K562 (cell line): Measurements from ENCODE around the gene CCNY. TPM values are rescaled to one million over a fixed set of nuclear protein-coding genes. Genes with fewer than 3 reads are reported as not detected.
A peak's percentile ranks its signal among the peaks of the same experiment; 100 is the strongest.

Experiments
- BHLHE40 ChIP-seq: IDR thresholded peaks from 2 replicates; pipeline ENCODE4 v1.6.1; 2011; ENCODE audit warnings: low read length, improper control_type of control experiment
- CHD7 ChIP-seq: fragments of 200-600 bp; sonication (generic); IDR thresholded peaks from one replicate; pipeline ENCODE4 v1.6.1; 2012; ENCODE audit warnings: mild to moderate bottlenecking, low read depth, low read length, inconsistent platforms
- FIP1L1 ChIP-seq: fragments of 200-400 bp; formaldehyde crosslinking; IDR thresholded peaks from 2 replicates; pipeline ENCODE4 v1.6.1; 2018; ENCODE audit warnings: mild to moderate bottlenecking, low read depth, low read length; ENCODE audit not compliant: poor library complexity, severe bottlenecking
- FOXM1 ChIP-seq, 2 experiments: fragments of 450-650 bp in 1 of 2; sonication (generic) in 1 of 2; formaldehyde crosslinking in 1 of 2; IDR thresholded peaks; 2 replicates each; pipeline versions ENCODE4 v1.6.1 to v1.9.0; 2017 to 2022; ENCODE audit warnings: low read depth in 2 of 2, mild to moderate bottlenecking in 2 of 2, missing genetic modification reagents in 1 of 2, moderate library complexity in 1 of 2
- HDAC1 ChIP-seq, 2 experiments: fragments of 450-650 bp; IDR thresholded peaks; 2 replicates each; pipeline ENCODE4 v1.6.1; 2016 to 2017; ENCODE audit warnings: inconsistent platforms in 1 of 2, mild to moderate bottlenecking in 1 of 2, moderate library complexity in 1 of 2
- MTA3 ChIP-seq: fragments of 450-650 bp; formaldehyde crosslinking; IDR thresholded peaks from 2 replicates; pipeline ENCODE4 v1.6.1; 2017; ENCODE audit warnings: mild to moderate bottlenecking, borderline replicate concordance
- NCOA2 ChIP-seq, 2 experiments: fragments of 450-650 bp; IDR thresholded peaks; 2 replicates each; pipeline ENCODE4 v1.6.1; 2018; ENCODE audit warnings: mild to moderate bottlenecking in 2 of 2, moderate library complexity in 1 of 2; ENCODE audit not compliant: partially characterized antibody in 2 of 2
- RAD21 ChIP-seq, 2 experiments: fragments of 250-450 bp in 1 of 2; fragments of 450-650 bp in 1 of 2; sonication (Bioruptor Pico) in 1 of 2; formaldehyde crosslinking in 1 of 2; IDR thresholded peaks in 1 of 2; conservative IDR thresholded peaks in 1 of 2; 2 replicates each; pipeline versions ENCODE4 v1.4.0 to v1.8.0; 2020 to 2022; ENCODE audit warnings: mild to moderate bottlenecking in 2 of 2, moderate library complexity in 1 of 2
- ZNF445 ChIP-seq: fragments of 250-450 bp; sonication (Bioruptor Pico); IDR thresholded peaks from 2 replicates; pipeline ENCODE4 v1.4.0; 2020; ENCODE audit warnings: low read depth, mild to moderate bottlenecking, moderate library complexity
- ZNF639 ChIP-seq, 2 experiments: fragments of 200-800 bp in 1 of 2; sonication (Bioruptor generic) in 1 of 2; sonication (generic) in 1 of 2; formaldehyde crosslinking in 1 of 2; IDR thresholded peaks in 1 of 2; conservative IDR thresholded peaks in 1 of 2; 2 replicates each; pipeline versions ENCODE4 v1.5.0 to v1.6.1; 2016 to 2020; ENCODE audit warnings: missing compliant biosample characterization in 1 of 2, missing genetic modification characterization in 1 of 2, missing genetic modification reagents in 1 of 2
- polyA plus RNA-seq, 8 experiments: library from polyadenylated mRNA; depleted of rRNA in 4 of 8; stranded (reverse) in 5 of 8; unstranded in 3 of 8; fragments of >200 nt; fragmentation: Nextera tagmentation in 2 of 8; fragmentation: Illumina TruSeq in 1 of 8; extraction: Ambion mirVana in 2 of 8; extraction: Trizol in 1 of 8; gene quantifications; 2 replicates each; pipeline versions ENCODE4 v1.2.1 to v1.2.3, GENCODE V29; 2011 to 2014; ENCODE audit warnings: inconsistent platforms in 1 of 8, missing spikeins in 1 of 8
- total RNA-seq, 7 experiments: library from RNA; depleted of rRNA in 6 of 7; stranded (reverse); fragments of >200 nt in 6 of 7; fragmentation: Illumina TruSeq in 2 of 7; extraction: Trizol in 2 of 7; gene quantifications; 2 replicates each; pipeline versions ENCODE4 v1.2.1 to v1.2.3, GENCODE V29; 2011 to 2021; ENCODE audit warnings: low replicate concordance in 1 of 7

The CCNY gene
- total and polyA plus RNA-seq, 9 of the 15 experiments (the other 6 are each of a cell fraction or from before 2014, with no cell fraction given), result 8.4 to 109 (median 38.6) TPM

- no peak for TF ChIP-seq CHD7
- TF ChIP-seq FIP1L1, result no peak
- peak in 1 of 2 experiments; percentile 47; a peak in 1 of 4 replicates for TF ChIP-seq HDAC1 (IDR thresholded peaks at IDR 0.05)
- 0 out of 4 replicates have a peak, but pooled peaks of 1 of the 2 experiments have one; percentile 5 for TF ChIP-seq RAD21 (CRISPR knock-in tag; conservative IDR thresholded peaks at IDR 0.05 in 1 of 2, IDR thresholded peaks at IDR 0.05 in 1 of 2)
- no peak for TF ChIP-seq ZNF445 (CRISPR knock-in tag)
- 0 out of 4 replicates have a peak, but pooled peaks of 1 of the 2 experiments have one; percentile 27 for TF ChIP-seq ZNF639 (CRISPR knock-in tag; conservative IDR thresholded peaks at IDR 0.05 in 1 of 2, IDR thresholded peaks at IDR 0.05 in 1 of 2)
- TF ChIP-seq MTA3, result 0 out of 2 replicates have a peak, but pooled peaks have one; percentile 40
- TF ChIP-seq NCOA2 (IDR thresholded peaks at IDR 0.05; ENCODE audit: partially characterized antibody in 2 of 2), result peak in 1 of 2 experiments; percentile 19
- TF ChIP-seq FOXM1 (IDR thresholded peaks at IDR 0.05; ENCODE audit: low read depth), result no peak
- TF ChIP-seq FOXM1 (CRISPR knock-in tag; IDR thresholded peaks at IDR 0.05; ENCODE audit: low read depth), result no peak
- peak; percentile 68 for TF ChIP-seq BHLHE40
Measured at GRCh38 chr10:35458500-35459448, 122.5 kb downstream of the CCNY start (continued).
